ENCODE results near the gene CCSER1.

GRCh38 chr4:90345549-90346215, 218.5 kb downstream of the CCSER1 start:
- no peak for TF ChIP-seq CTCF (conservative IDR thresholded peaks at IDR 0.05; ENCODE audit: low read depth in 2 of 2)
- TF ChIP-seq, protein P1, sequence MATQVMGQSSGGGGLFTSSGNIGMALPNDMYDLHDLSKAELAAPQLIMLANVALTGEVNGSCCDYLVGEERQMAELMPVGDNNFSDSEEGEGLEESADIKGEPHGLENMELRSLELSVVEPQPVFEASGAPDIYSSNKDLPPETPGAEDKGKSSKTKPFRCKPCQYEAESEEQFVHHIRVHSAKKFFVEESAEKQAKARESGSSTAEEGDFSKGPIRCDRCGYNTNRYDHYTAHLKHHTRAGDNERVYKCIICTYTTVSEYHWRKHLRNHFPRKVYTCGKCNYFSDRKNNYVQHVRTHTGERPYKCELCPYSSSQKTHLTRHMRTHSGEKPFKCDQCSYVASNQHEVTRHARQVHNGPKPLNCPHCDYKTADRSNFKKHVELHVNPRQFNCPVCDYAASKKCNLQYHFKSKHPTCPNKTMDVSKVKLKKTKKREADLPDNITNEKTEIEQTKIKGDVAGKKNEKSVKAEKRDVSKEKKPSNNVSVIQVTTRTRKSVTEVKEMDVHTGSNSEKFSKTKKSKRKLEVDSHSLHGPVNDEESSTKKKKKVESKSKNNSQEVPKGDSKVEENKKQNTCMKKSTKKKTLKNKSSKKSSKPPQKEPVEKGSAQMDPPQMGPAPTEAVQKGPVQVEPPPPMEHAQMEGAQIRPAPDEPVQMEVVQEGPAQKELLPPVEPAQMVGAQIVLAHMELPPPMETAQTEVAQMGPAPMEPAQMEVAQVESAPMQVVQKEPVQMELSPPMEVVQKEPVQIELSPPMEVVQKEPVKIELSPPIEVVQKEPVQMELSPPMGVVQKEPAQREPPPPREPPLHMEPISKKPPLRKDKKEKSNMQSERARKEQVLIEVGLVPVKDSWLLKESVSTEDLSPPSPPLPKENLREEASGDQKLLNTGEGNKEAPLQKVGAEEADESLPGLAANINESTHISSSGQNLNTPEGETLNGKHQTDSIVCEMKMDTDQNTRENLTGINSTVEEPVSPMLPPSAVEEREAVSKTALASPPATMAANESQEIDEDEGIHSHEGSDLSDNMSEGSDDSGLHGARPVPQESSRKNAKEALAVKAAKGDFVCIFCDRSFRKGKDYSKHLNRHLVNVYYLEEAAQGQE (IDR thresholded peaks at IDR 0.05; ENCODE audit: unreplicated experiment): no peak
- TF ChIP-seq POLR2AphosphoS5 (IDR thresholded peaks at IDR 0.05; ENCODE audit: low read depth): no peak
- no peak for TF ChIP-seq EZH2 (IDR thresholded peaks at IDR 0.05; ENCODE audit: low read depth, unreplicated experiment)
- no peak for TF ChIP-seq EZH2phosphoT487 (IDR thresholded peaks at IDR 0.05; ENCODE audit: unreplicated experiment)
- TF ChIP-seq ZNF114 (CRISPR knock-in tag; IDR thresholded peaks at IDR 0.05): no peak
- TF ChIP-seq CREB1 (CRISPR knock-in tag; IDR thresholded peaks at IDR 0.05; ENCODE audit: low read depth): no peak
- no peak for TF ChIP-seq NANOG (IDR thresholded peaks at IDR 0.05; ENCODE audit: borderline replicate concordance)
- TF ChIP-seq JUNB (IDR thresholded peaks at IDR 0.05; ENCODE audit: unreplicated experiment): no peak
